HepG2 (cell line): ENCODE data around the gene NUDT3. TPM values are rescaled to one million over a fixed set of nuclear protein-coding genes. Genes with fewer than 3 reads are reported as not detected.

ENCODE experiments used
- GABPA ChIP-seq, 2 experiments: IDR thresholded peaks; 2 replicates each; pipeline ENCODE4 v1.6.1; 2011 to 2016; ENCODE audit warnings: low read depth in 2 of 2, low read length in 1 of 2, missing biosample characterization in 1 of 2, missing genetic modification characterization in 1 of 2
- GPN1 ChIP-seq: sonication (generic); formaldehyde crosslinking; IDR thresholded peaks from 2 replicates; pipeline ENCODE4 v1.5.1; 2020; ENCODE audit warnings: missing genetic modification reagents, borderline replicate concordance
- HNF4G ChIP-seq, 2 experiments: sonication (generic) in 1 of 2; formaldehyde crosslinking in 1 of 2; IDR thresholded peaks; 2 replicates each; pipeline versions ENCODE4 v1.4.0 to v1.6.1; 2011 to 2020; ENCODE audit warnings: borderline replicate concordance in 2 of 2, low read depth in 2 of 2, mild to moderate bottlenecking in 2 of 2, low read length in 1 of 2, missing genetic modification reagents in 1 of 2, moderate library complexity in 1 of 2
- LRRFIP1 ChIP-seq: sonication (generic); formaldehyde crosslinking; conservative IDR thresholded peaks from 2 replicates; pipeline ENCODE4 v1.4.0; 2020; ENCODE audit warnings: missing genetic modification reagents
- MAFF ChIP-seq: IDR thresholded peaks from 2 replicates; pipeline ENCODE4 v1.6.1; 2011; ENCODE audit warnings: low read depth, low read length, improper control_type of control experiment
- SATB2 ChIP-seq: sonication (generic); formaldehyde crosslinking; IDR thresholded peaks from 2 replicates; pipeline ENCODE4 v1.5.0; 2020; ENCODE audit warnings: missing genetic modification reagents
- SIX4 ChIP-seq: sonication (generic); formaldehyde crosslinking; IDR thresholded peaks from 2 replicates; pipeline ENCODE4 v1.4.0; 2020; ENCODE audit warnings: missing genetic modification reagents
- SOX5 ChIP-seq: IDR thresholded peaks from 2 replicates; pipeline ENCODE4 v1.6.1; 2016; ENCODE audit warnings: borderline replicate concordance
- STAT5B ChIP-seq: sonication (generic); formaldehyde crosslinking; IDR thresholded peaks from 2 replicates; pipeline ENCODE4 v1.4.0; 2020; ENCODE audit warnings: missing genetic modification reagents
- TRIM24 ChIP-seq: sonication (generic); formaldehyde crosslinking; IDR thresholded peaks from 2 replicates; pipeline ENCODE4 v1.8.0; 2022; ENCODE audit warnings: mild to moderate bottlenecking, missing genetic modification reagents
- ZBTB34 ChIP-seq: sonication (generic); formaldehyde crosslinking; IDR thresholded peaks from 2 replicates; pipeline ENCODE4 v1.8.0; 2022; ENCODE audit warnings: mild to moderate bottlenecking, missing genetic modification reagents
- ZFP62 ChIP-seq: sonication (generic); formaldehyde crosslinking; IDR thresholded peaks from 2 replicates; pipeline ENCODE4 v1.4.0; 2020; ENCODE audit warnings: missing genetic modification reagents
- ZKSCAN5 ChIP-seq: sonication (generic); formaldehyde crosslinking; IDR thresholded peaks from 2 replicates; pipeline ENCODE4 v1.5.1; 2020; ENCODE audit warnings: mild to moderate bottlenecking, missing genetic modification reagents
- ZKSCAN8 ChIP-seq: IDR thresholded peaks from 2 replicates; pipeline ENCODE4 v1.6.1; 2016; ENCODE audit warnings: borderline replicate concordance, missing genetic modification reagents, missing compliant biosample characterization
- ZNF224 ChIP-seq: sonication (generic); formaldehyde crosslinking; IDR thresholded peaks from 2 replicates; pipeline ENCODE4 v1.5.0; 2020; ENCODE audit warnings: mild to moderate bottlenecking, missing genetic modification reagents
- ZNF235 ChIP-seq: sonication (generic); formaldehyde crosslinking; IDR thresholded peaks from 2 replicates; pipeline ENCODE4 v1.8.1; 2023; ENCODE audit warnings: mild to moderate bottlenecking, missing genetic modification reagents, borderline replicate concordance
- ZNF24 ChIP-seq: fragments of 450-650 bp; IDR thresholded peaks from 2 replicates; pipeline ENCODE4 v1.6.1; 2017; ENCODE audit warnings: antibody characterized with exemption, mild to moderate bottlenecking
- ZNF331 ChIP-seq: sonication (generic); formaldehyde crosslinking; IDR thresholded peaks from 2 replicates; pipeline ENCODE4 v1.4.0; 2020; ENCODE audit warnings: missing genetic modification reagents
- ZNF501 ChIP-seq: sonication (generic); formaldehyde crosslinking; IDR thresholded peaks from 2 replicates; pipeline ENCODE4 v1.5.1; 2020; ENCODE audit warnings: mild to moderate bottlenecking, moderate library complexity, missing genetic modification reagents
- ZNF775 ChIP-seq: sonication (generic); formaldehyde crosslinking; IDR thresholded peaks from 2 replicates; pipeline ENCODE4 v1.4.0; 2020; ENCODE audit warnings: missing genetic modification reagents, mild to moderate bottlenecking, moderate library complexity, borderline replicate concordance
- polyA plus RNA-seq, 8 experiments: library from polyadenylated mRNA; depleted of rRNA in 3 of 8; stranded (reverse) in 7 of 8; unstranded in 1 of 8; fragments of >200 nt; fragmentation: Illumina TruSeq in 4 of 8; extraction: Trizol in 4 of 8; gene quantifications; 2 replicates each; pipeline versions ENCODE4 v1.2.1 to v1.2.3, GENCODE V29; 2011 to 2016; ENCODE audit warnings: low read depth in 4 of 8, missing spikeins in 1 of 8, mixed read lengths in 1 of 8; ENCODE audit not compliant: insufficient read depth in 1 of 8
- total RNA-seq, 5 experiments: library from RNA; depleted of rRNA; stranded (reverse); fragments of >200 nt; fragmentation: Illumina TruSeq; extraction: Trizol; gene quantifications; 2 replicates each; pipeline ENCODE4 v1.2.3, GENCODE V29; 2016; ENCODE audit warnings: low read depth in 1 of 5

NUDT3 gene
- total and polyA plus RNA-seq, 2 of the 13 experiments (the other 11 are each of a cell fraction or from before 2014, with no cell fraction given) = 20.2 to 20.6 TPM

GRCh38 chr6:34390531-34391472 is 1.7 kb downstream of the NUDT3 start (continued):
- TF ChIP-seq ZBTB34 (CRISPR knock-in tag) (no peak), ZNF24 (no peak), SATB2 (CRISPR knock-in tag) (no peak), TRIM24 (no peak), ZFP62 (no peak), ZNF331 (CRISPR knock-in tag) (0 out of 2 replicates have a peak, but pooled peaks have one; percentile 33), HNF4G (IDR thresholded peaks at IDR 0.05; ENCODE audit: borderline replicate concordance, low read depth, low read length) (no peak), HNF4G (CRISPR knock-in tag; IDR thresholded peaks at IDR 0.05; ENCODE audit: borderline replicate concordance, low read depth) (no peak), ZNF235 (CRISPR knock-in tag) (no peak), GABPA (IDR thresholded peaks at IDR 0.05; ENCODE audit: low read depth, low read length) (no peak), GABPA (CRISPR knock-in tag; IDR thresholded peaks at IDR 0.05; ENCODE audit: low read depth) (no peak), MAFF (no peak), SIX4 (CRISPR knock-in tag) (no peak), ZKSCAN5 (CRISPR knock-in tag) (no peak), SOX5 (CRISPR knock-in tag) (no peak), ZNF224 (CRISPR knock-in tag) (no peak), ZNF775 (CRISPR knock-in tag) (no peak), LRRFIP1 (CRISPR knock-in tag) (no peak), GPN1 (CRISPR knock-in tag) (no peak), STAT5B (no peak), ZNF501 (CRISPR knock-in tag) (no peak), ZKSCAN8 (CRISPR knock-in tag) (no peak)
